Activated B cell treated with CpG ODN at 0.5 μM for 24 hours (primary cell): ENCODE data around the gene RAB24. TPM values are rescaled to one million over a fixed set of nuclear protein-coding genes. Genes with fewer than 3 reads are reported as not detected.

Experiments used
- ATAC-seq: fragments of 200-7000 bp; cut with Tn5 transposase; one replicate; pipeline ENCODE4 v1.10.0; 2021; ENCODE audit warnings: low read depth, mild to moderate bottlenecking, moderate library complexity
- CTCF ChIA-PET: fragments of 350-600 bp; sonication (Branson Sonifier 250); formaldehyde crosslinking; loops from one replicate; lab custom pipeline; 2021; ENCODE audit warnings: antibody characterized with exemption; lab: Charles Lee
- POLR2A ChIA-PET: fragments of 350-600 bp; sonication (Branson Sonifier 250); formaldehyde crosslinking; loops from one replicate; lab custom pipeline; 2021; ENCODE audit warnings: antibody characterized with exemption; lab: Charles Lee
- DNase-seq: peaks from one replicate; pipeline ENCODE4 v3.0.0; 2022
- H3K27ac Mint-ChIP-seq: one replicate; pipeline ENCODE4 v1.8.0; 2020; ENCODE audit warnings: mixed read lengths
- H3K27me3 Mint-ChIP-seq: one replicate; pipeline ENCODE4 v1.8.0; 2021; ENCODE audit warnings: mixed read lengths
- H3K36me3 Mint-ChIP-seq: one replicate; pipeline ENCODE4 v1.8.0; 2021; ENCODE audit warnings: low read depth, mixed read lengths
- H3K4me1 Mint-ChIP-seq: one replicate; pipeline ENCODE4 v1.8.0; 2021; ENCODE audit warnings: mixed read lengths
- H3K4me3 Mint-ChIP-seq: one replicate; pipeline ENCODE4 v1.8.0; 2020; ENCODE audit warnings: mild to moderate bottlenecking, mixed read lengths
- H3K9me3 Mint-ChIP-seq: one replicate; pipeline ENCODE4 v1.8.0; 2020; ENCODE audit warnings: mixed read lengths
- CTCF ChIP-seq: fragments of 200-600 bp; IDR thresholded peaks from one replicate; pipeline ENCODE4 v1.8.0; 2022; ENCODE audit warnings: antibody characterized with exemption, mild to moderate bottlenecking
- intact Hi-C: fragments of 100-400 bp; cut with micrococcal nuclease; formaldehyde crosslinking; loops from one replicate; pipeline ENCODE4 v1.15.1; 2024
- total RNA-seq: library from RNA; stranded (reverse); gene quantifications from 2 replicates; pipeline ENCODE4 v1.2.3, GENCODE V29; 2022

The RAB24 gene
- total RNA-seq, 1 donor from 2014 or later: 35.6 TPM

GRCh38 chr5:177303925-177304391, 439 bp upstream of the RAB24 start:
- POLR2A ChIA-PET: interaction anchor here (0.7 to 3.0 kb wide), 4 partner anchors 14 to 170 kb away, joined by 3 to 21 read pairs (median 6); partner anchors contain the start of genes LMAN2 and RGS14
- peaks cover 70% of the 10 kb centered on the region for H3K4me1 Mint-ChIP-seq
- CTCF ChIA-PET: interaction anchor here (1.0 kb wide), 1 partner anchor 204 kb away, joined by 3 read pairs; no protein-coding TSS in a partner anchor
- peak overlapping the region; percentile 90 for H3K4me3 Mint-ChIP-seq
- H3K27ac Mint-ChIP-seq: peak overlapping the region; percentile 80
- no peak for TF ChIP-seq CTCF
- H3K36me3 Mint-ChIP-seq: peaks cover 25% of the 10 kb centered on the region
- DNase-seq (no peak), ATAC-seq (no peak)
- no peaks in the 10 kb centered on the region for H3K27me3 Mint-ChIP-seq
- H3K9me3 Mint-ChIP-seq: no peaks in the 10 kb centered on the region
- intact Hi-C loops: loop anchor here (1.0 to 5.0 kb wide), 6 partner anchors 8 to 917 kb away; partner anchors contain the start of genes HIGD2A, NOP16, NSD1 and RGS14

- H3K27me3 Mint-ChIP-seq: no peaks in the 10 kb centered on the region
- TF ChIP-seq CTCF: no peak
- H3K9me3 Mint-ChIP-seq: no peaks in the 10 kb centered on the region
- H3K4me3 Mint-ChIP-seq: peak overlapping the region; percentile 90
- intact Hi-C loops: loop anchor here (1.0 to 5.0 kb wide), 6 partner anchors 10 to 915 kb away; partner anchors contain the start of genes HIGD2A, NOP16, NSD1 and RGS14
- ATAC-seq (no peak), DNase-seq (no peak)
- ChIA-PET POLR2A (interaction anchor here (0.6 to 3.3 kb wide), 7 partner anchors 10 to 830 kb away, joined by 3 to 21 read pairs (median 5); partner anchors contain the start of gene LMAN2), CTCF (interaction anchor here (1.0 to 1.3 kb wide), 2 partner anchors 189 to 205 kb away, joined by 3 to 4 read pairs; no protein-coding TSS in a partner anchor)
- peaks cover 29% of the 10 kb centered on the region for H3K36me3 Mint-ChIP-seq
- peaks cover 81% of the 10 kb centered on the region for H3K4me1 Mint-ChIP-seq
- peak overlapping the region; percentile 89 for H3K27ac Mint-ChIP-seq
Observed at GRCh38 chr5:177302354-177303110, 987 bp downstream of the RAB24 start.

GRCh38 chr5:177301503-177302165, 1.9 kb downstream of the RAB24 start:
- intact Hi-C loops: loop anchor here (2.0 to 5.0 kb wide), 5 partner anchors 55 to 914 kb away; partner anchors contain the start of genes HIGD2A, NOP16, RGS14 and RNF44
- Mint-ChIP-seq H3K4me1 (peaks cover 84% of the 10 kb centered on the region), H3K9me3 (no peaks in the 10 kb centered on the region), H3K27me3 (no peaks in the 10 kb centered on the region), H3K4me3 (peak overlapping the region; percentile 90), H3K36me3 (peaks cover 25% of the 10 kb centered on the region), H3K27ac (peak overlapping the region; percentile 89)
- TF ChIP-seq CTCF: no peak
- POLR2A ChIA-PET: interaction anchor here (0.6 to 3.3 kb wide), 13 partner anchors 8 to 831 kb away, joined by 3 to 21 read pairs (median 4); partner anchors contain the start of genes LMAN2 and RGS14
- CTCF ChIA-PET: interaction anchor here (0.6 to 1.6 kb wide), 7 partner anchors 8 to 189 kb away, joined by 3 to 6 read pairs (median 3); no protein-coding TSS in a partner anchor
- DNase-seq: no peak
- ATAC-seq: peak; percentile 38

GRCh38 chr5:177300951-177301350, 2.6 kb downstream of the RAB24 start:
- H3K27ac Mint-ChIP-seq: peak overlapping the region; percentile 89
- H3K27me3 Mint-ChIP-seq: no peaks in the 10 kb centered on the region
- ChIA-PET CTCF (interaction anchor here (0.8 to 1.6 kb wide), 5 partner anchors 9 to 189 kb away, joined by 3 to 6 read pairs (median 3); no protein-coding TSS in a partner anchor), POLR2A (interaction anchor here (0.9 to 3.3 kb wide), 7 partner anchors 10 to 177 kb away, joined by 3 to 21 read pairs (median 4); partner anchors contain the start of genes LMAN2 and RGS14)
- H3K4me3 Mint-ChIP-seq: peak overlapping the region; percentile 90
- TF ChIP-seq CTCF: no peak
- intact Hi-C loops: loop anchor here (1.0 to 5.0 kb wide), 5 partner anchors 186 to 914 kb away; partner anchors contain the start of genes HIGD2A, NOP16, RNF44 and UIMC1
- peaks cover 22% of the 10 kb centered on the region for H3K36me3 Mint-ChIP-seq
- H3K9me3 Mint-ChIP-seq: no peaks in the 10 kb centered on the region
- H3K4me1 Mint-ChIP-seq: peaks cover 87% of the 10 kb centered on the region
- ATAC-seq (no peak), DNase-seq (no peak)
